ENCODE data around the gene P2RY8. TPM values are rescaled to one million over a fixed set of nuclear protein-coding genes. Genes with fewer than 3 reads are reported as not detected.
A peak's percentile ranks its signal among the peaks of the same experiment; 100 is the strongest.

Gene P2RY8
- total RNA-seq, 1 experiment from 2014 or later: 0.37 TPM

- peak; percentile 37 for DNase-seq (ENCODE audit: low spot score)
- peak; percentile 90 for ATAC-seq
- no peak for TF ChIP-seq TEAD4 (CRISPR knock-in tag; IDR thresholded peaks at IDR 0.05)
- no peak for TF ChIP-seq ATF1 (CRISPR knock-in tag; IDR thresholded peaks at IDR 0.05)
- TF ChIP-seq ZNF416 (CRISPR knock-in tag; IDR thresholded peaks at IDR 0.05): no peak
- TF ChIP-seq NR1H2 (CRISPR knock-in tag; IDR thresholded peaks at IDR 0.05): no peak
- no peak for TF ChIP-seq ZMAT4 (CRISPR knock-in tag; IDR thresholded peaks at IDR 0.05)
- TF ChIP-seq ZBTB43 (CRISPR knock-in tag; IDR thresholded peaks at IDR 0.05): no peak
- TF ChIP-seq ETV6 (CRISPR knock-in tag; IDR thresholded peaks at IDR 0.05): no peak
- TF ChIP-seq GABPB1 (CRISPR knock-in tag; IDR thresholded peaks at IDR 0.05): no peak
- no peak for TF ChIP-seq MYBL2 (CRISPR knock-in tag; IDR thresholded peaks at IDR 0.05)
- Mint-ChIP-seq H3K9me3 (peaks cover 24% of the 10 kb centered on the region), H3K36me3 (no peaks in the 10 kb centered on the region), H3K4me3 (no peak overlapping the region), H3K27ac (peak overlapping the region; percentile 95), H3K4me1 (peaks cover 10% of the 10 kb centered on the region), H3K27me3 (ENCODE audit: low read depth) (no peaks in the 10 kb centered on the region)
- POLR2A ChIA-PET: no interaction called here
- CTCF ChIA-PET: no interaction called here
These were observed 15.5 kb downstream of the P2RY8 start for GRCh38 chrX:1521459-1521956.

GRCh38 chrX:1520350-1520749, 16.6 kb downstream of the P2RY8 start:
- ChIA-PET CTCF (no interaction called here), POLR2A (no interaction called here)
- ATAC-seq: no peak
- Mint-ChIP-seq H3K36me3 (no peaks in the 10 kb centered on the region), H3K27ac (no peak overlapping the region), H3K9me3 (peaks cover 24% of the 10 kb centered on the region), H3K27me3 (ENCODE audit: low read depth) (no peaks in the 10 kb centered on the region), H3K4me1 (peaks cover 10% of the 10 kb centered on the region), H3K4me3 (no peak overlapping the region)
- DNase-seq (ENCODE audit: low spot score): no peak
- TF ChIP-seq IRF2 (CRISPR knock-in tag; IDR thresholded peaks at IDR 0.05; ENCODE audit: borderline replicate concordance, low read depth) (no peak), SMAD4 (CRISPR knock-in tag; IDR thresholded peaks at IDR 0.05) (no peak), RORB (CRISPR knock-in tag; IDR thresholded peaks at IDR 0.05) (no peak), STAT6 (CRISPR knock-in tag; conservative IDR thresholded peaks at IDR 0.05; ENCODE audit: low read depth) (no peak), ERG (CRISPR knock-in tag; IDR thresholded peaks at IDR 0.05) (no peak), FOXJ3 (CRISPR knock-in tag; IDR thresholded peaks at IDR 0.05; ENCODE audit: borderline replicate concordance) (no peak), ZNF416 (CRISPR knock-in tag; IDR thresholded peaks at IDR 0.05) (no peak), ZSCAN18 (CRISPR knock-in tag; IDR thresholded peaks at IDR 0.05) (no peak), USF2 (CRISPR knock-in tag; IDR thresholded peaks at IDR 0.05) (no peak), NR1H2 (CRISPR knock-in tag; IDR thresholded peaks at IDR 0.05) (no peak), TEAD1 (CRISPR knock-in tag; IDR thresholded peaks at IDR 0.05) (no peak), MYBL2 (CRISPR knock-in tag; IDR thresholded peaks at IDR 0.05) (no peak), HMGA2 (CRISPR knock-in tag; IDR thresholded peaks at IDR 0.05) (no peak), ZBTB43 (CRISPR knock-in tag; IDR thresholded peaks at IDR 0.05) (no peak), GABPB1 (CRISPR knock-in tag; IDR thresholded peaks at IDR 0.05) (no peak), ZNF425 (CRISPR knock-in tag; conservative IDR thresholded peaks at IDR 0.05) (no peak), FOXP4 (CRISPR knock-in tag; IDR thresholded peaks at IDR 0.05) (no peak), GTF2I (CRISPR knock-in tag; conservative IDR thresholded peaks at IDR 0.05) (no peak)
